GM19463 (cell line): Measurements from ENCODE around the gene PDLIM1.

Experiments used
- ATAC-seq: cut with Tn5 transposase; IDR thresholded peaks from one replicate; pipeline ENCODE4 v1.9.1; 2021; ENCODE audit warnings: mild to moderate bottlenecking, moderate library complexity; ENCODE audit not compliant: unreplicated experiment

PDLIM1 gene

GRCh38 chr10:95315509-95315908 lies 24.7 kb upstream of the PDLIM1 start:
- no peak for ATAC-seq

- no peak for ATAC-seq
Measured at GRCh38 chr10:95314192-95314918, 23.6 kb upstream of the PDLIM1 start.

- no peak for ATAC-seq
Measured at GRCh38 chr10:95312986-95313495, 22.2 kb upstream of the PDLIM1 start.

- ATAC-seq = no peak
Measured at GRCh38 chr10:95312257-95312656, 21.5 kb upstream of the PDLIM1 start.

- ATAC-seq = peak; percentile 39
Measured at GRCh38 chr10:95309958-95310357, 19.2 kb upstream of the PDLIM1 start.

GRCh38 chr10:95308389-95309302 lies 17.8 kb upstream of the PDLIM1 start:
- ATAC-seq = peak; percentile 51

GRCh38 chr10:95306851-95307250 lies 16.0 kb upstream of the PDLIM1 start:
- no peak for ATAC-seq

- no peak for ATAC-seq
Measured at GRCh38 chr10:95306318-95306650, 15.5 kb upstream of the PDLIM1 start.

GRCh38 chr10:95305606-95306317 lies 15.0 kb upstream of the PDLIM1 start:
- ATAC-seq = no peak

- ATAC-seq = no peak
Measured at GRCh38 chr10:95304976-95305375, 14.2 kb upstream of the PDLIM1 start.

- ATAC-seq = no peak
Measured at GRCh38 chr10:95304463-95304862, 13.7 kb upstream of the PDLIM1 start.

- ATAC-seq = no peak
Measured at GRCh38 chr10:95303950-95304349, 13.1 kb upstream of the PDLIM1 start.

GRCh38 chr10:95303535-95303934 lies 12.7 kb upstream of the PDLIM1 start:
- ATAC-seq = no peak

GRCh38 chr10:95300022-95300539 lies 9.3 kb upstream of the PDLIM1 start:
- no peak for ATAC-seq

GRCh38 chr10:95297402-95297801 lies 6.6 kb upstream of the PDLIM1 start:
- peak; percentile 31 for ATAC-seq

GRCh38 chr10:95296764-95297163 lies 6.0 kb upstream of the PDLIM1 start:
- no peak for ATAC-seq

- ATAC-seq = peak; percentile 74
Measured at GRCh38 chr10:95295031-95295755, 4.4 kb upstream of the PDLIM1 start.

- no peak for ATAC-seq
Measured at GRCh38 chr10:95293631-95294030, 2.8 kb upstream of the PDLIM1 start.

- no peak for ATAC-seq
Measured at GRCh38 chr10:95291365-95292039, 699 bp upstream of the PDLIM1 start.

- ATAC-seq = no peak
Measured at GRCh38 chr10:95289921-95290421, 832 bp downstream of the PDLIM1 start.
